T-helper 1 cell (primary cell): ENCODE data around the gene NCK1.
"Not testable (repeated sequence)": the region's sequence is repeated elsewhere in the genome, so short reads cannot be mapped to it uniquely, and the experiment has no call there.

ENCODE experiments used
- DNase-seq, 5 donors: peaks; one replicate each; pipeline ENCODE4 v3.0.0-alpha.2; 2012 to 2020

Gene NCK1

DNA sequence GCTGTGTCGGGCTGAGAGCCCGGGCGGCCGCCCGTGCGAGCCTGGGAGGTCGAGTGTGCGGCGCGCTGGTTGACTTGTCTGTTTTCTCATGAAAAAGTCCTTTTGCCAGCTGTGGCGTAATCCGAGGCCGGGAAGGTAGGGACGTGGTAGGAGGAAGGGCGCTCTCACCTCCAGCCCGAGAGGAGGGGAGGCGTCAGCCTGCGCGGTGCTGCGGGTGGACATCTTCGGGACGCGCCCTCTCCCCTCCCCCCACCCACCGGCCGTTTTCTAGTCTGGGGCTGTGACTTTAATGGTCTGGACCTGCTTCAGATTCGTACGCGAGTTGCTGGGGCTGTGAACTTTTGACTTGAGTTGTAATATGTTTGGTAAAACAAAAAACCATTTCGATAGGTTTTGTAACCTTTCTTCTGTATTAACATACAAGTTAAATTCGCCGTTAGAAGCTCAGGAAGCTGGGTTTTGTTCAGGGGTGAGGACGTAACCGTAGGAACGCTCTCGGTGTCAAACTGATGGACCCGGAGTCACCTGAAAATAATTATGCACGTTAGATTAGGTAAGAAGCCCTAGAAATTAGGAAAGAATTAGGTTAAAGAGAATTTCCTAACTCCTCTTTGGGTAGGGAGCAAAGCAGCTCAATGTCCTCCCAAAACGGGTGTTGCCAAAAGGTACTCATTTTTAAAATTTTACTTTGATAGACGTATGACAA is 762 bp downstream of the NCK1 start:
- DNase-seq = peak in 4 of 5 donors; percentile 21 to 60 (median 26)

- DNase-seq = no peak
Measured at GRCh38 chr3:136869282-136869681, 7.3 kb downstream of the NCK1 start.

DNA sequence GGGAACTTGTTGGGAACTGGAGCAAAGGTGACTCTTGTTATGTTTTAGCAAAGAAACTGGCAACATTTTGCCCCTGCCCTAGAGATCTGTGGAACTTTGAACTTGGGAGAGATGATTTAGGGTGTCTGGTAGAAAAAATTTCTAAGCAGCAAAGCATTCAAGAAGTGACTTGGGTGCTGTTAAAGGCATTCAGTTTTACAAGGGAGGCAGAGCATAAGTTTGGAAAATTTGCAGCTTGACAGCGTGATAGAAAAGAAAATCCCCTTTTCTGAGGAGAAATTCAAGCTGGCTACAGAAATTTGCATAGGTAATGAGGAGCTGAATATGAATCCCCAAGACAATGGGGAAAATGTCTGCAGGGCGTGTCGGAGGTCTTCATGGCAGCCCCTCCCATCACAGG is 10.2 kb downstream of the NCK1 start:
- not testable (repeated sequence) for DNase-seq

DNA sequence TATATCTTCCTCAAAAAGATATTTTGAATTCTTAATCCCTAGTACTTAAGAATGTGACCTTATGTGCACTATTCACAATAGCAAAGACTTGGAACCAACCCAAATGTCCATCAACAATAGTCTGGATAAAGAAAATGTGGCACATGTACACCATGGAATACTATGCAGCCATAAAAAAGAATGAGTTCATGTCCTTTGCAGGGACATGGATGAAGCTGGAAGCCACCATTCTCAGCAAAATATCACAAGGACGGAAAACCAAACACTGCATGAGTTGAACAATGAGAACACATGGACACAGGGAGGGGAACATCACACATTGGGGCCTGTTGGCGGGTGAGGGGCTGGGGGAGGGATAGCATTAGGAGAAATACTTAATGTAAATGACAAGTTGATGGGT is 17.5 kb downstream of the NCK1 start:
- DNase-seq = not testable (repeated sequence)

DNA sequence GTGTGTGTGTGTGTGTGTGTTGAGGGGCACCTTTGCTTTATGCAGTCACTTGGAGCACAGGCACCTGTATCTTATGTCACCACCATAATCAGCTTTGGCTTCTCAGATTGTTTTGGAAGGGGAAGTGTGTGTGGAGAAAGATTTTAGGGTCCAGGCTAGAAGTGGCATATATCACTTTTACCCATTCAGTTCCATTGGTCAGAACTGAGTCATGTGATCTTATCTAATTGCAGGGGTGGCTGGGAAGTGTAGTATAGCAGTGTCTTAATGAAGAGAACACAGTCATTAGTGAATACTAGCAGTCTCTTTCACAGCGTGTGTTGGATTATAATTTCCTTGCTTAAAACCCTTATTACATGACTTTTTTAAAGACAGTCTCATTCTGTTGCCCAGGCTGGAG is 20.6 kb downstream of the NCK1 start:
- no peak for DNase-seq

DNA sequence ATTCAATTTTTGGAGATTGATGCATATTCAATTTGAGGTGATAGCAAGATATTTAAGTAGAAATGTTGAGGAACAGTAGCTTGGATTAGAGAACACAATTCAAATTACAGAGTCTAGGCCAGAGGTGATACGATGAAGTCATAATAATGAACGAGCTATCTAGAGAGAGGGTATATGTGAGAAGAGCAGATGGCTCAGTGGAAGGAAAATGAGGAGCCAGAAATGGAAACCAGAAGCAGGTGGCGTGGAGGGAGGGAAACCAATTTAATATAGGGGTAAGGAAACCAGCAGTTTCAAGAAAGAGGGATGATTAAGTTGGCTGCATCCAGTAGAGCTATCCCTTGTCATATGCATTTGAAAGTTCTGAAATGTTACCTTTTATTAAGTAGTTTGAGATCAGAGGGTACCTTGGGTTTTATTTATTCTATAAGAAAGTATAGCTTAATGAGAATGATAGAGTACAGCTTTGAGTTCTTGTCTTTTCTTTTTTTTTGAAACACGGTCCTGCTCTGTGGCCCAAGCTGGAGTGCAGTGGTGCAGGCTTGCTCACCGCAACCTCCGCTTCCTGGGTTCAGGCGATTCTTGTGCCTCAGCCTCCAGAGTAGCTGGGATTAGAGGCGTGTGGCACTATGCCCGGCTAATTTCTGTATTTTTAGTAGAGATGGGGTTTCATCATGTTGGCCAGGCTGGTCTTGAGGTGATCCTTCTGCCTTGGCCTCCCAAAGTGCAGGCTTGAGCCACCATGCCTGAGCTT is 22.1 kb downstream of the NCK1 start:
- DNase-seq = no peak

DNA sequence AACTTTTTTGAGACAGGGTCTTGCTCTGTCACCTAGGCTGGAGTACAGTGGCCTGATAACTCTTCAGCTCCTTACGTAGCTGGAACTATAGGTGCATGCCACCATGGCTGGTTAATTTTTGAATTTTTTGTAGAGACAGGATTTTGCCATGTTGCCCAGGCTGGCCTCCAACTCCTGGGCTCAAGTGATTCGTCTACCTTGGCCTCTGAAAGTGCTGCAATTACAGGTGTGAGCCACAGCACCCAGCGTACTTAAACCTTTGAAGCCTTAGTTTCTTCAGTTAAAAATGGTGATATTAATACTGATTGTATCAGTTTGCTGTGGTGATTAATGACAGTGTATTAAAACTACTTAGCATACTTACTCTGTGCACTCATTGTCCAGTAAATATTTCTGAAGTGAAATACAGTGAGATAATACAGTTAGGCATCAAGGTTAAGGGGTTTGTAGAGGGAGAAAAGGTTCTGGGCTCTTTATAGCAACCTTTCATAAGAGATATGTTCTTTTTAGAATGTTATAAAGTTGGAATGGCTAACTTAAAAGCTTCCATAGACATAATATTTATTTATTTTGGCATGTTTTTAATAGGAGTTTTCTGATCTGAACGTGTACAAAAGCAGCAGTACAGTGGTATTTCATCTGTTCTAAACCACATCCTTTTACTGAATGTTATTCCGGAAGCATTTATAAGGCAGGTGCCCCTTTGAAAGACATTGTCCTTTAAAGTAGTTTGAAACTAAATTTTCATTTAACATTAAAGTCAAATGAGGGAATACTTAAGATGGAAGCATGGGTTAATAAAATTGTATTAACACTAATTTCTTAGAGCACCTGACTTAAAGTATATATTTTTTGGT is 23.6 kb downstream of the NCK1 start:
- DNase-seq = peak in 1 of 5 donors; percentile 35

- no peak for DNase-seq
Measured at GRCh38 chr3:136889947-136890346, 27.9 kb downstream of the NCK1 start.

- DNase-seq = no peak
Measured at GRCh38 chr3:136891934-136892855, 30.2 kb downstream of the NCK1 start.

DNA sequence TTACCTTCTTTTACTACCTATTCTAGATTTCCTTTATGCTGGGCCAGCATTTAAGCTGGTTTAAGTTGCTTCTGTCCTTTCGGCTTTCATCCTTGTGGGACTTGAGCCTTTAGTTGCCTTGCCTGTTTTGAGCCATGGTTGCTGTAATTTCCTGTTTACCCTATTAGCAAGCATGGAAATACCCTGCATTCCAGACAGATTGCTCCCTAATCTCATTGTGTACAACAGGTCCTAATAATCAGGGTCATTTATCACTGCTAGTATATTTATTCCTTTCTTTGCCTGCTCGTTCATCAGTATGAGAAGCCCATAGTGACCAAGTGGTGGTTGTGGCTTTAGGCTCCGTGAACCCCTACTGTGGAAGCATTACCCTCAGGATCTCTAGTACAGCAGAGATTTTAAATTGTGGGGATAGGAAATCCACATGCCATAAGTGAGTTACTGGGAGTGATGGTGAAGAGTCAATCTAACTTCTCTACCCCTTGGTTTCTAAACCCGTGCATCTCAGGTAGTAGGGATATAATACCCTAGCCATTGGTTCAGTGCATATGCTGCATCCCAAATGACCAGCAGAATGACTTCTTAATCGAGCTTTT is 31.9 kb downstream of the NCK1 start:
- DNase-seq = no peak

- DNase-seq = not testable (repeated sequence)
Measured at GRCh38 chr3:136897171-136897570, 35.2 kb downstream of the NCK1 start.

DNA sequence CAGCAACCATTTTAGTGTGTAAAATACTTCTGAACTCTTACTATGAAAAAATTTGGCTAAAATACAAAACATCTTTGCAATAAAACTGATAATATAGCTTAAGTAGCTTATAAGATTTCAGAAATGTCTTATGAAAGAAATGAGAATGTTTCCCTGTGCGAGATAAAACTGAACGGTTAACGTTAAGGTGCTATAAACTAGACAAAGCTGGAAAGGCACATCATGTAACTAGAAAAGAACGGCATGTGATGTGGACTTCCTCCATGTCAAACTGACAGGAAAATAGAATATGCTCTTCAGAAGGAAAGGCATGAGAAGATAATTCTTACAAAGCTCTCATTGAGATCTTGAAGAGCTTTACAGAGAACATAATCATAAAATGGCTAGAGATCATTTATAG is 36.5 kb downstream of the NCK1 start:
- DNase-seq = no peak

DNA sequence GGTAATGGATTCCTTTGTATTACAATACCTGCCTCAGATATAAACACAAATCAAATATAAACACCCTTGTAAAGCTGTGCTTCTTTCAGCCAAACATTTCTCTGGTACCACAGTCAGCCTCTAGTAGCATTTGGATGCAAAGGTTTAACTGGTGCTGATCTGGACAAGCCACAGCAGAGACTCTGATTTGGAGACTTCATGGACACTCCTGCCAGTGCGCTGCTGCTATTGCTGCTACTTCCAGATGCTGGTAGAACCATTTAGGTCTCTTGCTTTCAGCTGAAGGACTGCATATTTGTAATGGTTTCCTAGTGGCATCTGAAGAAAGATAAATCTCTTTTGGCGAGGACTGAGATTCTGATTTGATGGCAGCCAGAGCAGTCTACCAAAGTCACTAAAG is 36.9 kb downstream of the NCK1 start:
- no peak for DNase-seq

DNA sequence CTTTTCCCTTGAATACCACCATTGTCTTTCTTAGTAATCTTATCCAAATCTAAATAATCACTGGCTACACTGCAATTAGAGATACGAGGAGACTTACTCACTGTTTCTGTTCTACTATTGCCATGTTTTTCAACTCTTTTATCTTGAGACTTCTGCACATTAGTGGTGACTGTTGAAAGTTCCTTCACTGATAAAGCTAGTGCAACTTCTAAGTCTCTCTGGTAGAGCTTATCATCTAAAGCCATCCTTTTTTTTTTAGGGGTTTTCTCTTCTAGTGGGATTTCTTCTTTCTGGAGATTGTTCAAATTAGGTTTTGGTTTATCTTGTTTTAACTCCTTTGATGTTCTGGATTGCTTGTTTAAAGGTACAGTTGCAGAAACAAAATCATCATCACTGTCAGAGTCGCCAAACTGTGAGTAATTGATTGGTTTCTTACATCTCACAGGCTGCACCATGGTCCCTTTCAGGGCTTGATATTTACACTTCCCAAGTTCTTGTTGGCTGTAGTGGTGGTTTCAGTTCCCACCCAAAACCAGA is 37.7 kb downstream of the NCK1 start:
- DNase-seq = no peak

DNA sequence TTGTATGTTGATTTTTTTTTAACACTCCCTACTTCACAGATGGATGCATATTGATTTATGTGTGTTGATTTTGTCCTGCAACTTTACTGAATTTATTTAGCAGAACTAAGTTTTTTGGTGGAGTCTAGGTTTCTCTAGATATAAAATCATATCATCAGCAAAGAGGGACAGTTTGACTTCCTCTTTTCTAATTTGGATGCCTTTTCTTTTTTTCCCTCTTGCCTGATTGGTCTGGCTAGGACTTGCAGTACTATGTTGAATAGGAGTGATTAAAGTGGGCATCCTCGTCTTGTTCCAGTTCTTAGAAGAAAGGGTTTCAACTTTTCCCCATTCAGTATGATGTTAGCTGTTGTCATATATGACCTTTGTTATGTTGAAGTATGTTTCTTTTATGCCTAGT is 38.7 kb downstream of the NCK1 start:
- DNase-seq = not testable (repeated sequence)

DNA sequence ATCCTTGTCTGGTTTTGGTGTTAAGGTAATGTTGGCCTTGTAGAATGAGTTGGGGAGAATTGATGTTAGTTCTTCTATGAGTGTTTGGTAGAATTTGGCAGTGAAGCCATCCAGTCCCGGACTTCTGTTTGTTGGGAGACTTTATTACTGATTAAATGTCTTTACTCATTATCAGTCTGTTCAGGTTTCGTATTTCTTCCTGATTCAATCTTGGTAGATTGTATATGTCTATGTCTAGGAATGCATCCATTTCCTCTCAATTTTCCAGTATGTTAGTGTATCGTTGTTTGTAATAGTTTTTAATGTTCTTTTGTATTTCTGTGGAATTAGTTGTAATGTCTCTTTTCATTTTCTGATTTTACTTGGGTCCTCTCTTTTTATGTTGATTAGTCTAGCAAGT is 39.4 kb downstream of the NCK1 start:
- no peak for DNase-seq

DNA sequence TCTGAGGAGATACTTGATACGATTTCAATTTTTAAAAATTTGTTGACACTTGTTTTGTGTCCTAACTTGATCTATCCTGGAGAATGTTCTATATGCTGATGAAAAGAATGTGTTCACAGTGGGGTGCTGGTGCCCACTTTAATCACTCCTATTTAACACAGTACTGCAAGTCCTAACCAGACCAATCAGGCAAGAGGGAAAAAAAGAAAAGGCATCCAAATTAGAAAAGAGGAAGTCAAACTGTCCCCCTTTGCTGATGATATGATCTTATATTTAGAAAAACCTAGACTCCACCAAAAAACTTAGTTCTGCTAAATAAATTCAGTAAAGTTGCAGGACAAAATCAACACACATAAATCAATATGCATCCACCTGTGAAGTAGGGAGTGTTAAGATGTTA is 40.5 kb downstream of the NCK1 start:
- not testable (repeated sequence) for DNase-seq

DNA sequence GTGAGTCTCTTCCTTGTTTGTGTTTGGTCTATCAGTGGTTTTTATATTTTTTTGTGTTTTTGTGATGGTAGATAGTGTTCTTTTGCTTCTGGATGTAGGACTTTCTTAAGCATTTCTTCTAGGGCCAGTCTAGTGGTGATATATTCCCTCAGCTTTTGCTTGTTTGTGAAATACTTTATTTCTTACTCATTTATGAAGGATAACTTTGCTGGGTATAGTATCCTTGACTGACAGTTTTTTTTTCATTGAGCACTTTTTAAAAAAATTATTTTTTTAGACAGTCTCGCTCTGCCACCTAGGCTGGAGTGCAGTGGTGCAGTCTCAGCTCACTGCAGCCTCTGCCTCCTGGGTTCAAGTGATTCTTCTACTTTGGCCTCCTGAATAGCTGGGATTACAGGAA is 41.9 kb downstream of the NCK1 start:
- DNase-seq = no peak

DNA sequence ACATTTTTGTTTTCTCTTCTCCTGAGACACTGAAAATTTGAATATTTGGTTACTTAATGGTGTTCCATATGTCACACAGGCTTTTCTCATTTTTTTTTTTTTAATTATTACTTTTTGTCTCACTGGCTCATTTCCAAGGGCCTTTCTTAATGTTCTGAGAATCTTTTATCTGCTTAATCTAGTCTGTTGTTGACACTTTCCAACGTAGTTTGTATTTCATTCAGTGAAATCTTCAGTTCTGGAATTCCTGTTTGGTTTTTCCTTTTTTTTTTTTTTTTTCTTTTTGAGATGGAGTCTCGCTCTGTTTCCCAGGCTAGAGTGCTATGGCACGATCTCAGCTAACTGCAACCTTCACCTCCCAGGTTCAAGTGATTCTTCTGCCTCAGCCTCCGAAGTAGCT is 42.7 kb downstream of the NCK1 start:
- no peak for DNase-seq

DNA sequence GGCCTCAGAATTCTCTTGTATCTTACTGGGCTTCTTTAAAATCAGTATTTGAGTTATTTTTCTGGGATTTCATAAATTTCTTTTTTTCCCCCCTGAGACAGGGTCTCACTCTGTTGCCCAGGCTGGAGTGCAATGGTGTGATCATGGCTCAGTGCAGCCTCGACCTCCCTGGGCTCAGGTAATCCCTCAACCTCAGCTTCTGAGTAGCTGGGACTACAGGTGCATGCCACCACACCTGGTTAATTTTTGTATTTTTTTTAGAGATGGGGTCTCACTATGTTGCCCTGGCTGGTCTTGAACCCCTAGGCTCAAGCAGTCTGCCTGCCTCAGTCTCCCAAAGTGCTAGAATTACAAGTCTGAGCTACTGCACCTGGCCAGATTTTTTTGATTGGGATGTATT is 43.5 kb downstream of the NCK1 start:
- DNase-seq = no peak

GRCh38 chr3:136906725-136907124 is 44.7 kb downstream of the NCK1 start:
- DNase-seq = no peak

GRCh38 chr3:136908297-136908696 is 46.3 kb downstream of the NCK1 start:
- no peak for DNase-seq
